Stimulated activated CD4-positive, alpha-beta T cell treated with anti-CD3 and anti-CD28 coated beads, Interleukin-12 subunit alpha, Interleukin-12 subunit beta, amount 100 ng/mL, for 24 hours (primary cell): ENCODE data around the gene FAM98C.

ENCODE experiments used
- DNase-seq, 2 experiments: peaks; one replicate each; pipeline ENCODE4 v3.0.0-alpha.2; 2020; ENCODE audit warnings: low read depth in 2 of 2

FAM98C gene

GRCh38 chr19:38427035-38427677, 24.3 kb downstream of the FAM98C start:
- DNase-seq: peak in 1 of 2 experiments; percentile 60

GRCh38 chr19:38429055-38429810, 26.3 kb downstream of the FAM98C start:
- peak in 1 of 2 experiments; percentile 40 for DNase-seq

GRCh38 chr19:38429811-38430156, 26.9 kb downstream of the FAM98C start:
- no peak for DNase-seq

- no peak for DNase-seq
Observed at GRCh38 chr19:38430931-38431330, 28.0 kb downstream of the FAM98C start.

- DNase-seq: peak in 1 of 2 experiments; percentile 63
Observed at GRCh38 chr19:38433268-38433733, 30.4 kb downstream of the FAM98C start, which contains the start of gene RYR1. Gene RYR1, plus strand, starts transcription at chr19:38433691. Its CDS starts 139 bp downstream, at chr19:38433830.

GRCh38 chr19:38434549-38435051, 31.7 kb downstream of the FAM98C start:
- DNase-seq: no peak

GRCh38 chr19:38437295-38437694, 34.4 kb downstream of the FAM98C start:
- no peak for DNase-seq

GRCh38 chr19:38437917-38438316, 35.0 kb downstream of the FAM98C start:
- DNase-seq: no peak

GRCh38 chr19:38440592-38440991, 37.7 kb downstream of the FAM98C start:
- DNase-seq: no peak

- DNase-seq: no peak
Observed at GRCh38 chr19:38441657-38442348, 38.9 kb downstream of the FAM98C start.

- no peak for DNase-seq
Observed at GRCh38 chr19:38442736-38443135, 39.8 kb downstream of the FAM98C start.

GRCh38 chr19:38443458-38443999, 40.6 kb downstream of the FAM98C start:
- DNase-seq: no peak

- DNase-seq: no peak
Observed at GRCh38 chr19:38444026-38444425, 41.1 kb downstream of the FAM98C start.

GRCh38 chr19:38445362-38445761, 42.5 kb downstream of the FAM98C start:
- DNase-seq: no peak

GRCh38 chr19:38448225-38448624, 45.3 kb downstream of the FAM98C start:
- DNase-seq: no peak

GRCh38 chr19:38449518-38449917, 46.6 kb downstream of the FAM98C start:
- no peak for DNase-seq

- DNase-seq: no peak
Observed at GRCh38 chr19:38451036-38451435, 48.1 kb downstream of the FAM98C start.

- no peak for DNase-seq
Observed at GRCh38 chr19:38451629-38452028, 48.7 kb downstream of the FAM98C start.

- DNase-seq: peak in 1 of 2 experiments; percentile 27
Observed at GRCh38 chr19:38452430-38453366, 49.8 kb downstream of the FAM98C start.

- no peak for DNase-seq
Observed at GRCh38 chr19:38453596-38453995, 50.7 kb downstream of the FAM98C start.

- DNase-seq: no peak
Observed at GRCh38 chr19:38455031-38455430, 52.1 kb downstream of the FAM98C start.
